SK-N-SH (cell line): ENCODE data around the gene CAMK2D. TPM values are rescaled to one million over a fixed set of nuclear protein-coding genes. Genes with fewer than 3 reads are reported as not detected.

ENCODE experiments used
- CTCF ChIA-PET: fragments of 300-600, 350-600 bp; formaldehyde crosslinking; extraction: SDS; loops from one replicate; lab custom pipeline; 2021; lab: Yijun Ruan, JAX
- POLR2A ChIA-PET: fragments of 350-600 bp; sonication (Branson Sonifier 250); formaldehyde crosslinking; extraction: SDS; loops from one replicate; lab custom pipeline; 2020; ENCODE audit warnings: antibody characterized with exemption, inconsistent platforms; lab: Yijun Ruan, JAX
- DNase-seq: peaks from one replicate; pipeline ENCODE4 v3.0.0; 2012
- H2AFZ ChIP-seq: fragments of 200-600 bp; sonication (generic); 2 replicates; pipeline ENCODE4 v1.8.1; 2016; ENCODE audit warnings: antibody characterized with exemption, mild to moderate bottlenecking, low read depth
- H3F3A ChIP-seq: fragments of 200-600 bp; sonication (generic); replicated peaks from 2 replicates; pipeline ENCODE3; 2016; ENCODE audit warnings: antibody characterized with exemption, mild to moderate bottlenecking; ENCODE audit not compliant: insufficient read depth
- H3K27ac ChIP-seq, 2 experiments: fragments of 200-500 bp in 1 of 2; fragments of 200-600 bp in 1 of 2; sonication (Bioruptor generic) in 1 of 2; sonication (generic), shearing (Covaris generic) in 1 of 2; 2 replicates each; pipeline versions ENCODE4 v1.5.1 to v1.6.1; 2014 to 2016; ENCODE audit warnings: low read depth in 2 of 2, inconsistent platforms in 1 of 2, low read length in 1 of 2, mild to moderate bottlenecking in 1 of 2, mixed read lengths in 1 of 2
- H3K27me3 ChIP-seq: fragments of 200-600 bp; sonication (generic), shearing (Covaris generic); 2 replicates; pipeline ENCODE4 v1.6.1; 2016; ENCODE audit warnings: mixed run types; ENCODE audit not compliant: insufficient read depth
- H3K36me3 ChIP-seq, 2 experiments: fragments of 200-500 bp in 1 of 2; fragments of 200-600 bp in 1 of 2; sonication (Bioruptor generic) in 1 of 2; sonication (generic) in 1 of 2; replicated peaks in 1 of 2; 2 replicates each; pipeline versions ENCODE3 to v1.5.1; 2014 to 2016; ENCODE audit warnings: low read length in 1 of 2, mild to moderate bottlenecking in 1 of 2; ENCODE audit not compliant: insufficient read depth in 2 of 2, control insufficient read depth in 1 of 2
- H3K4me1 ChIP-seq, 2 experiments: fragments of 200-500 bp in 1 of 2; fragments of 200-600 bp in 1 of 2; sonication (Bioruptor generic) in 1 of 2; sonication (generic), shearing (Covaris generic) in 1 of 2; 2 replicates each; pipeline versions ENCODE4 v1.5.1 to v1.6.1; 2014 to 2016; ENCODE audit warnings: low read depth in 1 of 2, low read length in 1 of 2, mixed run types in 1 of 2; ENCODE audit not compliant: insufficient read depth in 2 of 2, control insufficient read depth in 1 of 2
- H3K4me2 ChIP-seq: fragments of 200-600 bp; sonication (generic), shearing (Covaris generic); 2 replicates; pipeline ENCODE4 v1.6.1; 2017; ENCODE audit warnings: mixed run types
- H3K4me3 ChIP-seq, 2 experiments: fragments of 200-500 bp in 1 of 2; fragments of 200-600 bp in 1 of 2; sonication (Bioruptor generic) in 1 of 2; sonication (generic), shearing (Covaris generic) in 1 of 2; 2 replicates each; pipeline versions ENCODE4 v1.5.1 to v1.8.1; 2014 to 2016; ENCODE audit warnings: low read depth in 2 of 2, inconsistent platforms in 1 of 2, low read length in 1 of 2, mild to moderate bottlenecking in 1 of 2, mixed read lengths in 1 of 2, moderate library complexity in 1 of 2
- H3K79me2 ChIP-seq: fragments of 200-600 bp; sonication (generic); 2 replicates; pipeline ENCODE4 v1.8.1; 2017; ENCODE audit warnings: mild to moderate bottlenecking; ENCODE audit not compliant: insufficient read depth
- H3K9ac ChIP-seq: fragments of 200-600 bp; sonication (generic); 2 replicates; pipeline ENCODE4 v1.6.1; 2017; ENCODE audit warnings: mixed run types
- H3K9me2 ChIP-seq: fragments of 200-600 bp; sonication (generic); 2 replicates; pipeline ENCODE4 v1.6.1; 2017; ENCODE audit warnings: mixed run types
- H3K9me3 ChIP-seq: fragments of 200-600 bp; sonication (generic); 2 replicates; pipeline ENCODE4 v1.6.1; 2017; ENCODE audit warnings: mixed run types, mild to moderate bottlenecking, moderate library complexity
- H4K20me1 ChIP-seq: fragments of 200-600 bp; sonication (generic); 2 replicates; pipeline ENCODE4 v1.6.1; 2017; ENCODE audit warnings: mild to moderate bottlenecking, mixed run types; ENCODE audit not compliant: insufficient read depth
- CHD2 ChIP-seq: fragments of 150-350 bp; IDR thresholded peaks from 2 replicates; pipeline ENCODE4 v1.6.1; 2018; ENCODE audit warnings: low read length; ENCODE audit not compliant: partially characterized antibody
- EP300 ChIP-seq, 2 experiments: IDR thresholded peaks; 2 replicates each; pipeline versions ENCODE4 v1.4.0 to v1.6.1; 2012; ENCODE audit warnings: borderline replicate concordance in 1 of 2, low read depth in 1 of 2, low read length in 1 of 2
- FOSL2 ChIP-seq: IDR thresholded peaks from 2 replicates; pipeline ENCODE4 v1.4.0; 2012; ENCODE audit warnings: low read depth, mild to moderate bottlenecking, moderate library complexity, borderline replicate concordance
- IRF3 ChIP-seq: fragments of 150-350 bp; IDR thresholded peaks from 2 replicates; pipeline ENCODE4 v1.6.1; 2016; ENCODE audit warnings: mild to moderate bottlenecking, low read depth, low read length
- JUND ChIP-seq: IDR thresholded peaks from 2 replicates; pipeline ENCODE4 v1.4.0; 2012
- MEF2A ChIP-seq: IDR thresholded peaks from 2 replicates; pipeline ENCODE4 v1.4.0; 2012; ENCODE audit warnings: low read depth, borderline replicate concordance
- MXI1 ChIP-seq: IDR thresholded peaks from 2 replicates; pipeline ENCODE4 v1.6.1; 2012; ENCODE audit warnings: mild to moderate bottlenecking, low read depth, low read length, improper control_type of control experiment
- NFIC ChIP-seq: IDR thresholded peaks from 2 replicates; pipeline ENCODE4 v1.4.0; 2012; ENCODE audit warnings: borderline replicate concordance
- POLR2AphosphoS5 ChIP-seq: IDR thresholded peaks from 2 replicates; pipeline ENCODE4 v1.6.1; 2012; ENCODE audit warnings: low read depth, low read length
- RCOR1 ChIP-seq: fragments of 150-350 bp; IDR thresholded peaks from 2 replicates; pipeline ENCODE4 v1.6.1; 2017; ENCODE audit warnings: antibody characterized with exemption, low read length
- REST ChIP-seq: IDR thresholded peaks from 2 replicates; pipeline ENCODE4 v1.6.1; 2012; ENCODE audit warnings: mild to moderate bottlenecking, low read depth, low read length, moderate library complexity
- SIN3A ChIP-seq: IDR thresholded peaks from 2 replicates; pipeline ENCODE4 v1.6.1; 2012; ENCODE audit warnings: low read depth, mild to moderate bottlenecking, low read length, moderate library complexity, borderline replicate concordance
- TCF12 ChIP-seq: IDR thresholded peaks from 2 replicates; pipeline ENCODE4 v1.4.0; 2012
- USF2 ChIP-seq: fragments of 150-350 bp; IDR thresholded peaks from 2 replicates; pipeline ENCODE4 v1.6.1; 2017; ENCODE audit warnings: antibody characterized with exemption, low read length, low read depth, borderline replicate concordance
- YY1 ChIP-seq: IDR thresholded peaks from 2 replicates; pipeline ENCODE4 v1.4.0; 2012; ENCODE audit warnings: low read depth, mild to moderate bottlenecking
- WGBS: methylation state at CpG from one replicate; pipeline ENCODE4 v1.1.6; 2017; ENCODE audit warnings: low lambda C conversion rate; 5-methylcytosine and 5-hydroxymethylcytosine counted together
- polyA plus RNA-seq, 3 experiments: library from polyadenylated mRNA; depleted of rRNA; stranded (reverse); fragments of >200 nt; gene quantifications; 2 replicates each; pipeline ENCODE4 v1.2.3, GENCODE V29; 2012

Gene CAMK2D
- polyA plus RNA-seq, 1 of the 3 experiments (the other 2 are of a cell fraction) = 17.0 TPM

- peaks cover 0 to 61% of the 10 kb centered on the region in 2 experiments for H3K36me3 ChIP-seq
- no peaks in the 10 kb centered on the region for H3K9me2 ChIP-seq
- no peak overlapping the region for H3K9ac ChIP-seq
- CTCF ChIA-PET = no interaction called here
- H3F3A ChIP-seq = peaks cover 9% of the 10 kb centered on the region
- H3K4me1 ChIP-seq = peaks cover 0 to 8% of the 10 kb centered on the region in 2 experiments; a peak in 1 of 4 replicates
- H3K79me2 ChIP-seq = no peaks in the 10 kb centered on the region
- POLR2A ChIA-PET = no interaction called here
- H3K4me3 ChIP-seq = no peak overlapping the region
- 95% methylated on average over 2 of the region's 2 CpGs for WGBS
- H3K9me3 ChIP-seq = no peaks in the 10 kb centered on the region
- no peak for DNase-seq
- H2AFZ ChIP-seq = no peak overlapping the region
- H3K4me2 ChIP-seq = no peak overlapping the region
- no peak overlapping the region for H3K27ac ChIP-seq
- TF ChIP-seq YY1 (no peak), TCF12 (no peak), FOSL2 (peak; percentile 38; the same call in 1 of the 2 replicates)
- TF ChIP-seq, all 33 proteins: peak for 1
- Histone ChIP-seq H4K20me1 (no peaks in the 10 kb centered on the region), H3K27me3 (no peaks in the 10 kb centered on the region)
Measured at GRCh38 chr4:113476800-113477199, 284.7 kb downstream of the CAMK2D start.

GRCh38 chr4:113474017-113474416, 287.5 kb downstream of the CAMK2D start:
- Histone ChIP-seq H3K9me3 (no peaks in the 10 kb centered on the region), H3K4me3 (no peak overlapping the region), H2AFZ (no peak overlapping the region), H3K79me2 (no peaks in the 10 kb centered on the region), H3K36me3 (peaks cover 0 to 55% of the 10 kb centered on the region in 2 experiments), H4K20me1 (no peaks in the 10 kb centered on the region), H3K9ac (no peak overlapping the region), H3K4me1 (peaks cover 0 to 21% of the 10 kb centered on the region in 2 experiments; a peak in 1 of 4 replicates), H3K27me3 (no peaks in the 10 kb centered on the region), H3K27ac (peak overlapping the region in 1 of 2 experiments; percentile 24; a peak in 1 of 4 replicates), H3F3A (peaks cover 19% of the 10 kb centered on the region), H3K4me2 (no peak overlapping the region), H3K9me2 (no peaks in the 10 kb centered on the region)
- DNase-seq = no peak
- POLR2A ChIA-PET = no interaction called here
- CTCF ChIA-PET = no interaction called here
- no peak for TF ChIP-seq NFIC
- TF ChIP-seq IRF3 = no peak
- peak; percentile 46; the same call in 1 of the 2 replicates for TF ChIP-seq MEF2A
- no peak for TF ChIP-seq MXI1

- no peaks in the 10 kb centered on the region for H3K9me2 ChIP-seq
- no peaks in the 10 kb centered on the region for H3K9me3 ChIP-seq
- H3K4me1 ChIP-seq = peaks cover 0 to 29% of the 10 kb centered on the region in 2 experiments; a peak in 3 of 4 replicates
- H3K36me3 ChIP-seq = peaks cover 0 to 44% of the 10 kb centered on the region in 2 experiments
- H3K79me2 ChIP-seq = no peaks in the 10 kb centered on the region
- WGBS = 21% methylated on average over 1 of the region's 1 CpG
- peaks cover 28% of the 10 kb centered on the region for H3F3A ChIP-seq
- DNase-seq = no peak
- H3K9ac ChIP-seq = no peak overlapping the region
- ChIA-PET CTCF (no interaction called here), POLR2A (no interaction called here)
- no peak overlapping the region for H2AFZ ChIP-seq
- H4K20me1 ChIP-seq = no peaks in the 10 kb centered on the region
- no peak overlapping the region for H3K4me2 ChIP-seq
- no peak overlapping the region for H3K27ac ChIP-seq
- H3K4me3 ChIP-seq = no peak overlapping the region
- H3K27me3 ChIP-seq = no peaks in the 10 kb centered on the region
- TF ChIP-seq JUND (no peak), RCOR1 (no peak), EP300 (IDR thresholded peaks at IDR 0.05; ENCODE audit: borderline replicate concordance in 1 of 2, low read depth in 1 of 2, low read length in 1 of 2) (no peak), CHD2 (no peak), POLR2AphosphoS5 (no peak), REST (no peak), FOSL2 (no peak), USF2 (no peak), SIN3A (no peak), IRF3 (no peak)
Measured at GRCh38 chr4:113472864-113473263, 288.7 kb downstream of the CAMK2D start.
